ENCODE results near the gene TUNAR. TPM values are rescaled to one million over a fixed set of nuclear protein-coding genes. Genes with fewer than 3 reads are reported as not detected.

Gene TUNAR
- total and polyA plus RNA-seq, 2 of the 4 experiments (the other 2 are of a cell fraction): not detected

GRCh38 chr14:95896498-95897135, 20.0 kb downstream of the TUNAR start:
- Histone ChIP-seq H3K9me1 (ENCODE audit: insufficient read depth, low read length) (no peaks in the 10 kb centered on the region), H3K27me3 (ENCODE audit: control insufficient read depth, insufficient read depth, low read length) (peaks cover 8% of the 10 kb centered on the region), H3K4ac (ENCODE audit: low read depth, low read length) (no peak overlapping the region), H3K4me2 (ENCODE audit: low read depth, low read length) (no peak overlapping the region), H3K18ac (ENCODE audit: low read depth, low read length) (no peak overlapping the region), H2BK5ac (ENCODE audit: low read depth, low read length, poor library complexity, severe bottlenecking) (no peak overlapping the region), H3K4me1 (ENCODE audit: control insufficient read depth, insufficient read depth, low read length) (no peaks in the 10 kb centered on the region; the same call in 1 of the 2 replicates), H3K4me3 (ENCODE audit: insufficient read depth, low read depth, low read length) (no peak overlapping the region), H4K8ac (ENCODE audit: low read depth in 2 of 2, low read length in 2 of 2) (no peak overlapping the region), H3K79me1 (ENCODE audit: low read depth in 1 of 2, low read length in 2 of 2) (no peaks in the 10 kb centered on the region), H4K20me1 (ENCODE audit: insufficient read depth, low read length) (no peaks in the 10 kb centered on the region), H2BK15ac (ENCODE audit: low read depth, low read length) (no peak overlapping the region), H3K56ac (ENCODE audit: extremely low read depth, insufficient read depth, low read length) (no peak overlapping the region), H3K23ac (ENCODE audit: low read depth, low read length) (no peak overlapping the region), H3K36me3 (ENCODE audit: control insufficient read depth, insufficient read depth, low read length) (no peaks in the 10 kb centered on the region), H2BK120ac (ENCODE audit: low read depth, low read length) (no peak overlapping the region), H2AFZ (replicated peaks; ENCODE audit: low read length, poor library complexity) (no peak overlapping the region), H2AK5ac (ENCODE audit: low read depth, low read length) (no peak overlapping the region), H2BK20ac (ENCODE audit: low read depth, low read length) (no peak overlapping the region), H4K91ac (ENCODE audit: insufficient read depth, low read depth, low read length) (no peak overlapping the region), H3K14ac (replicated peaks; ENCODE audit: low read depth, low read length) (no peak overlapping the region), H3K9ac (ENCODE audit: low read depth, low read length) (no peak overlapping the region), H3K27ac (ENCODE audit: insufficient read depth, low read length) (no peak overlapping the region), H4K5ac (ENCODE audit: low read depth, low read length) (no peak overlapping the region), H3K9me3 (ENCODE audit: control insufficient read depth, insufficient read depth, low read length) (no peaks in the 10 kb centered on the region), H2AK9ac (replicated peaks; ENCODE audit: low read depth, low read length, poor library complexity) (no peak overlapping the region)
- WGBS, 2 experiments (ENCODE audit: extremely low coverage in 2 of 2, insufficient read length in 1 of 2): 66% methylated on average over 4 of the region's 7 CpGs; no CpG with 5 or more reads in 1 of the 2 experiments
- ATAC-seq (ENCODE audit: low read depth): no peak
- intact Hi-C loops (cut with micrococcal nuclease) (no loop called here), dilution Hi-C loops (cut with HindIII; ENCODE audit: low sequenced_read_pairs, unreplicated experiment) (no loop called here), in situ Hi-C loops (cut with MboI; ENCODE audit: low sequenced_read_pairs) (no loop called here)
- ChIA-PET CTCF (no interaction called here), POLR2A (ENCODE audit: unreplicated experiment) (no interaction called here)
- no TSS peak for BruUV-seq (replicated peaks)
- DNase-seq: no peak
- TF ChIP-seq BHLHE40 (IDR thresholded peaks at IDR 0.05; ENCODE audit: low read depth, low read length) (no peak), CHD1 (IDR thresholded peaks at IDR 0.05; ENCODE audit: low read depth, low read length) (no peak), NFE2L2 (IDR thresholded peaks at IDR 0.05; ENCODE audit: low read depth, low read length) (no peak), POLR2A (IDR thresholded peaks at IDR 0.05; ENCODE audit: low read depth, low read length) (no peak), FOS (IDR thresholded peaks at IDR 0.05; ENCODE audit: low read depth, low read length) (no peak), MAZ (IDR thresholded peaks at IDR 0.05; ENCODE audit: borderline replicate concordance, low read depth, low read length) (no peak), MXI1 (IDR thresholded peaks at IDR 0.05; ENCODE audit: borderline replicate concordance, low read depth, low read length) (no peak), RAD21 (IDR thresholded peaks at IDR 0.05; ENCODE audit: low read length) (no peak), RFX5 (IDR thresholded peaks at IDR 0.05; ENCODE audit: low read depth, low read length) (no peak), ELK1 (IDR thresholded peaks at IDR 0.05; ENCODE audit: borderline replicate concordance, low read depth, low read length) (no peak), USF2 (IDR thresholded peaks at IDR 0.05; ENCODE audit: low read depth, low read length) (no peak), MAFK (IDR thresholded peaks at IDR 0.05; ENCODE audit: low read depth, low read length) (no peak), SMC3 (IDR thresholded peaks at IDR 0.05; ENCODE audit: low read depth, low read length) (no peak), RCOR1 (IDR thresholded peaks at IDR 0.05; ENCODE audit: insufficient replicate concordance, low read length) (no peak), CTCF (conservative IDR thresholded peaks at IDR 0.05; ENCODE audit: low read depth, low read length) (no peak), CEBPB (IDR thresholded peaks at IDR 0.05; ENCODE audit: low read depth, low read length) (no peak)
